Gastroesophageal sphincter (tissue), 4 donors: Measurements from ENCODE around the gene OBSL1. TPM values are rescaled to one million over a fixed set of nuclear protein-coding genes. Genes with fewer than 3 reads are reported as not detected.

ENCODE experiments used
- ATAC-seq: fragments of 150-250 bp; one replicate; pipeline ENCODE4 v1.9.1; 2016; ENCODE audit warnings: mild to moderate bottlenecking, moderate library complexity
- H3K27ac ChIP-seq, 4 donors: fragments of 200-600 bp; sonication (generic) in 3 of 4; 1 replicate in 3 of 4; 2 replicates in 1 of 4; pipeline ENCODE4 v1.5.1; 2016 to 2019
- H3K27me3 ChIP-seq: fragments of 200-600 bp; sonication (generic); one replicate; pipeline ENCODE4 v1.5.1; 2019
- H3K36me3 ChIP-seq, 2 donors: fragments of 200-600 bp; sonication (generic); one replicate each; pipeline ENCODE4 v1.5.1; 2019; ENCODE audit warnings: control low read depth in 1 of 2
- H3K4me1 ChIP-seq, 3 donors: fragments of 200-600 bp; sonication (generic); 1 replicate in 2 of 3; 2 replicates in 1 of 3; pipeline ENCODE4 v1.5.1; 2016 to 2019; ENCODE audit warnings: control low read depth in 2 of 3
- H3K4me3 ChIP-seq, 2 donors: fragments of 200-600 bp; sonication (generic); one replicate each; pipeline ENCODE4 v1.5.1; 2019; ENCODE audit warnings: mild to moderate bottlenecking in 1 of 2, moderate library complexity in 1 of 2
- H3K9me3 ChIP-seq, 3 donors: fragments of 200-600 bp; sonication (generic); one replicate each; pipeline ENCODE4 v1.5.1; 2017 to 2019; ENCODE audit warnings: control low read depth in 2 of 3
- EP300 ChIP-seq: sonication (generic); formaldehyde crosslinking; IDR thresholded peaks from one replicate; pipeline ENCODE4 v1.6.1; 2017; ENCODE audit warnings: antibody characterized with exemption, mild to moderate bottlenecking
- POLR2A ChIP-seq, 2 donors: fragments of 450-650 bp; IDR thresholded peaks; one replicate each; pipeline ENCODE4 v1.6.1; 2017; ENCODE audit warnings: antibody characterized with exemption in 2 of 2, mild to moderate bottlenecking in 2 of 2, moderate library complexity in 1 of 2
- POLR2AphosphoS5 ChIP-seq: sonication (generic); formaldehyde crosslinking; IDR thresholded peaks from one replicate; pipeline ENCODE4 v1.6.1; 2017; ENCODE audit warnings: antibody characterized with exemption
- WGBS, 2 donors: methylation state at CpG; one replicate each; pipeline ENCODE4 v1.1.5; 2018; ENCODE audit warnings: low coverage in 1 of 2; 5-methylcytosine and 5-hydroxymethylcytosine counted together
- total RNA-seq, 4 donors: library from RNA; depleted of rRNA; stranded (reverse); fragments of >200 nt; gene quantifications; one replicate each; pipeline ENCODE4 v1.1.0, GENCODE V29; 2016
- TF ChIP-seq, protein P1 (sequence below), 4 experiments: fragments of 200-600 bp in 2 of 4; fragments of 450-650 bp in 2 of 4; sonication (generic) in 1 of 4; IDR thresholded peaks; one replicate each; pipeline ENCODE4 v1.5.1; 2017 to 2019; ENCODE audit warnings: antibody characterized with exemption in 4 of 4, mild to moderate bottlenecking in 2 of 4, moderate library complexity in 2 of 4

Gene OBSL1
- total RNA-seq, 4 donors from 2014 or later, result 73.2 to 118 (median 81.6) TPM

DNA sequence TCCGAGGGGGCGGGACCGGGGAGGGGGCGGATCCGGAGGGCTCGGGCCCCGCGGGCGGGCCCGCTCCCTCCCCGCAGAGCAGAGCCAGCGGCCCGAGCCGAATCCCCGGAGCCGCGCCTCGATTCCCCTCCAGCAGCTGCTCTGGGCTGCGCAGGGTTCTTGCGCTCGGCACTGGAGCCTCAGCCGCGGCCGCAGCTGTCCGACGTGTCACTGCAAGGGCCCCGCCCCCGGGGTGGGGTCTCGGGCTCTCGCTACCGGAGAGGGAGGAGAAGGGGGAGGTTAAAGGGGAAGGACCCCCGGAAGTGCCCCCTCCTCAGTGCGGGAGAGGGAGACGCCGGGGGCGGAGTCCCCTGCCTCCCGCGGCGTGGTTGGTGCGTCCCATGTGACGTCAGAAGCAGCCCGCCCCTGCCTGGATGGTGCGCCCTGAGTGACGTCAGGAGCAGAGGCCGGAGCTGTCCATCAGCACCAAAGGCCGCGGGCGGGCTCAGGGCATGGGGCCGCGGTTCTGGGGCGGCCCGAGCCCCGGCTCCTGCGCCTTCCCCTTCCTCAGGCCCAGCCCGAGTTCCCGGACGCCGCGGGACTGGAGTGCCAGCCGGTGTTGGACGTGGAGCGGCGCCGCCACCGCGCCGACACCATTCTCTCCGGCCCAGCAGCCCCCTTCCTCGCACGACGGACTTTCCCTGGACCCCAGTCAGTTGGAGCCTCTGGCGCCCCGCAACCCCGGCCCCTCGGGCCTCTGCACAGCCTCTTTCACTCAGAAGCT is 27.6 kb downstream of the OBSL1 start, which contains the start of the genes CHPF and TMEM198:
TSS of gene CHPF (minus strand) at position 214 of the 763 bp plus-strand sequence. CDS start 271 bp downstream, outside the sequence.
TSS of gene TMEM198 (plus strand) at position 433 of the 763 bp plus-strand sequence. CDS start 700 bp downstream, outside the sequence.
- ATAC-seq, result peak; percentile 94
- H3K4me3 ChIP-seq, result peak within 1 kb of the TSS; percentile 59 to 91
- H3K27ac ChIP-seq, result peak within 1 kb of the TSS; percentile 72 to 96 (median 93)
- peaks cover 0 to 41% of the 10 kb centered on the region in 2 donors for H3K36me3 ChIP-seq
- no CpG with 5 or more reads among the region's 75 CpGs for whole genome bisulfite sequencing, 2 donors
- peak; percentile 38 to 61 for TF ChIP-seq POLR2A (IDR thresholded peaks at IDR 0.05)
- TF ChIP-seq POLR2AphosphoS5, result no peak
- TF ChIP-seq, protein P1, sequence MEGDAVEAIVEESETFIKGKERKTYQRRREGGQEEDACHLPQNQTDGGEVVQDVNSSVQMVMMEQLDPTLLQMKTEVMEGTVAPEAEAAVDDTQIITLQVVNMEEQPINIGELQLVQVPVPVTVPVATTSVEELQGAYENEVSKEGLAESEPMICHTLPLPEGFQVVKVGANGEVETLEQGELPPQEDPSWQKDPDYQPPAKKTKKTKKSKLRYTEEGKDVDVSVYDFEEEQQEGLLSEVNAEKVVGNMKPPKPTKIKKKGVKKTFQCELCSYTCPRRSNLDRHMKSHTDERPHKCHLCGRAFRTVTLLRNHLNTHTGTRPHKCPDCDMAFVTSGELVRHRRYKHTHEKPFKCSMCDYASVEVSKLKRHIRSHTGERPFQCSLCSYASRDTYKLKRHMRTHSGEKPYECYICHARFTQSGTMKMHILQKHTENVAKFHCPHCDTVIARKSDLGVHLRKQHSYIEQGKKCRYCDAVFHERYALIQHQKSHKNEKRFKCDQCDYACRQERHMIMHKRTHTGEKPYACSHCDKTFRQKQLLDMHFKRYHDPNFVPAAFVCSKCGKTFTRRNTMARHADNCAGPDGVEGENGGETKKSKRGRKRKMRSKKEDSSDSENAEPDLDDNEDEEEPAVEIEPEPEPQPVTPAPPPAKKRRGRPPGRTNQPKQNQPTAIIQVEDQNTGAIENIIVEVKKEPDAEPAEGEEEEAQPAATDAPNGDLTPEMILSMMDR (IDR thresholded peaks at IDR 0.05), result no peak
- no peak for TF ChIP-seq EP300
- peaks cover 0 to 46% (median 14%) of the 10 kb centered on the region in 3 donors for H3K4me1 ChIP-seq
- no peaks in the 10 kb centered on the region for H3K27me3 ChIP-seq
- no peaks in the 10 kb centered on the region for H3K9me3 ChIP-seq

GRCh38 chr2:219542931-219543595 is 28.3 kb downstream of the OBSL1 start:
- Histone ChIP-seq H3K4me3 (peak overlapping the region; percentile 59 to 91), H3K27ac (peak overlapping the region; percentile 72 to 96 (median 93)), H3K9me3 (no peaks in the 10 kb centered on the region), H3K36me3 (peaks cover 0 to 39% of the 10 kb centered on the region in 2 donors), H3K4me1 (peaks cover 0 to 54% (median 14%) of the 10 kb centered on the region in 3 donors), H3K27me3 (no peaks in the 10 kb centered on the region)
- no CpG with 5 or more reads among the region's 66 CpGs for WGBS, 2 donors
- ATAC-seq, result peak; percentile 42
- TF ChIP-seq, protein P1 (IDR thresholded peaks at IDR 0.05), result peak in 2 of 4 experiments; percentile 4 to 26
- TF ChIP-seq POLR2A (IDR thresholded peaks at IDR 0.05) (no peak), EP300 (no peak)

DNA sequence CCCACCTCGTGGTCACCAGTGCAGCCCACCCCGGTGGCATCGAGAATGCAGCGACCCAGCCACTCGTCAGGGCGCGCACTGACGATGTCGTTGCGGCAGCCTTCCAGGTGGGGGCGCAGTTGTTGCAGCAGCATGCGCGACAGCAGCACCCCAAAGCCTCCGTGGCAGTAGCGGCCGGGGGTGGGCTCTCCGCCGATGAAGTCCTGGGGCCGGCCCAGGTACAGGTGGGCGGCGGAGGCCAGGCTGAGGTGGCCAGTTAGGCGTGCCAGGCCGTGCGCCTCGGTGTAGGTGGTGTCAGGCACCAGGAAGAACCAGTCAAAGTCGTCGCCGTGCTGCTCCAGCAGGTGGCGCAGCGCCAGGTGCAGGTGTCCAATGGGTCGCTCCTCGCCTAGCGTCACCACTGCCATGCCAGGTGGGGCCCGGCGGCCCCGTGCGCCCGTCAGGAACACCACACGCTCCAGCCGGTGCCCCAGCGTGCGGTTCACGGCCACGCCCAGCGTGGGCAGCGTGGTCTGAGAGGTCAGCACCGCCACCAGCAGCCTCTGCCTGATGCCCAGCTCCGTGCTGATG is 29.6 kb downstream of the OBSL1 start:
- peak overlapping the region in 1 of 2 donors; percentile 28 for H3K4me3 ChIP-seq
- peaks cover 0 to 29% of the 10 kb centered on the region in 2 donors for H3K36me3 ChIP-seq
- peaks cover 0 to 61% (median 14%) of the 10 kb centered on the region in 3 donors for H3K4me1 ChIP-seq
- H3K9me3 ChIP-seq, result no peaks in the 10 kb centered on the region
- ATAC-seq, result no peak
- TF ChIP-seq EP300, result no peak
- TF ChIP-seq POLR2AphosphoS5, result peak; percentile 6
- TF ChIP-seq, protein P1 (IDR thresholded peaks at IDR 0.05), result peak in 3 of 4 experiments; percentile 85 to 91 (median 90)
- no peaks in the 10 kb centered on the region for H3K27me3 ChIP-seq
- 0% methylated on average over 1 of the region's 48 CpGs; no CpG with 5 or more reads in 1 of the 2 donors for WGBS, 2 donors
- H3K27ac ChIP-seq, result peak overlapping the region in 3 of 4 donors; percentile 92 to 96 (median 94)

DNA sequence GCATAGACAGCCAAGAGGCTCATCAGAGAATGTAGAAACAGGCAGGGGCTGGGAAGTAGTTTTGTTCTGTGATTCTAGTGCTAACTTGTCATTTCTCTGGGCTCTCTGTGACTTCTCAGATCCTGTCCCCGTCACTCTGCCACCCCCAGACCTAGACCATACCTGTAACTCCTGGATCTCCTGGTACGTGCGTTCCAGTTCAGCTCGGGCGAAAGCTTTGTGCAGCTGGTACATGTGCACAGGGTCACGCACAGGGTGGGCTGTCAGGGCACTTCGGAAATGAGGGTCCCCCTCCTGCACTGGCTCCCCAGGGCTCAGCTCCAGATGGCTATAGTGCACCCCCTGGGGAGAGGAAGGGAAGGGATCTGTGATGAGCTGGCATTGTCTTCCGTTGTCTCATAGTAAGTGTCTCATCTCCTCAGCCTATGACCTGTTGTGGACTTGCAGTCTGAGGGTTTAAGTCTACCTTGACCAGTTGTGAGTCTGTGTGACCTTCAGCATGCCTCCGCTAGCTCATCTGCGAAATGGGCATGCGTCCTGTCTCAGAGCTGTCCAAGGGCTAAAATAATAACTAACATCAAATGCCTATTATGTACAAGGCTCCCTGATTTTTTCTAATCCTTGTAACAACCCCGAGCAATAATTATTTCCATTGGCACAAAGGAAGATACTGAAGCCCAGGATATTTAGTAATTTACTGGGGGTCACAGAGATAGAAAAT is 30.4 kb downstream of the OBSL1 start:
- no peak for TF ChIP-seq EP300
- no peak for TF ChIP-seq POLR2A (IDR thresholded peaks at IDR 0.05)
- TF ChIP-seq, protein P1 (IDR thresholded peaks at IDR 0.05), result no peak
- no peak for TF ChIP-seq POLR2AphosphoS5
- WGBS, 2 donors, result 70 to 94% methylated on average over 2 to 8 of the region's 12 CpGs
- Histone ChIP-seq H3K9me3 (no peaks in the 10 kb centered on the region), H3K4me3 (no peak overlapping the region), H3K36me3 (peaks cover 0 to 29% of the 10 kb centered on the region in 2 donors), H3K4me1 (peaks cover 0 to 61% (median 14%) of the 10 kb centered on the region in 3 donors), H3K27ac (no peak overlapping the region), H3K27me3 (no peaks in the 10 kb centered on the region)
- no peak for ATAC-seq
